Type B pancreatic cell (in vitro differentiated cells): Measurements from ENCODE around the gene CDK5RAP2. TPM values are rescaled to one million over a fixed set of nuclear protein-coding genes. Genes with fewer than 3 reads are reported as not detected.
"Not testable (repeated sequence)": the region's sequence is repeated elsewhere in the genome, so short reads cannot be mapped to it uniquely, and the experiment has no call there.

Experiments used
- DNase-seq: peaks from one replicate; pipeline ENCODE4 v3.0.0; 2021; ENCODE audit warnings: mixed read lengths; ENCODE audit not compliant: unreplicated experiment; ENCODE audit errors: extremely low spot score
- H3K27ac Mint-ChIP-seq: 2 replicates; pipeline ENCODE4 v1.8.0; 2021; ENCODE audit warnings: mild to moderate bottlenecking, mixed read lengths
- H3K27me3 Mint-ChIP-seq: 2 replicates; pipeline ENCODE4 v1.8.0; 2021; ENCODE audit warnings: mixed read lengths
- H3K36me3 Mint-ChIP-seq: 2 replicates; pipeline ENCODE4 v1.8.0; 2021; ENCODE audit warnings: mixed read lengths
- H3K4me1 Mint-ChIP-seq: one replicate; pipeline ENCODE4 v1.8.0; 2021; ENCODE audit warnings: mixed read lengths; ENCODE audit not compliant: unreplicated experiment
- H3K4me3 Mint-ChIP-seq: 2 replicates; pipeline ENCODE4 v1.8.0; 2021; ENCODE audit warnings: mild to moderate bottlenecking, mixed read lengths
- H3K9me3 Mint-ChIP-seq: 2 replicates; pipeline ENCODE4 v1.8.0; 2021; ENCODE audit warnings: mixed read lengths
- long read RNA-seq: library from polyadenylated mRNA; unstranded; transcript quantifications from one replicate; pipeline ENCODE4 v2.0.0, GENCODE V29; 2020
- total RNA-seq: library from RNA; stranded (reverse); gene quantifications from 2 replicates; pipeline ENCODE4 v1.2.1, GENCODE V29; 2021; ENCODE audit warnings: low replicate concordance
- TF ChIP-seq, protein P1 (sequence below): fragments of 200-600 bp; sonication (generic); conservative IDR thresholded peaks from 2 replicates; pipeline ENCODE4 v1.5.0; 2021; ENCODE audit warnings: antibody characterized with exemption, mild to moderate bottlenecking

CDK5RAP2 gene
- total RNA-seq = 44.8 and 69.2 TPM in 2 replicates
- long read RNA-seq, partial matches to known transcripts = 12 of 21 reads
- long read RNA-seq, other reads (novel, unspliced or antisense) = 6 of 21 reads

DNA sequence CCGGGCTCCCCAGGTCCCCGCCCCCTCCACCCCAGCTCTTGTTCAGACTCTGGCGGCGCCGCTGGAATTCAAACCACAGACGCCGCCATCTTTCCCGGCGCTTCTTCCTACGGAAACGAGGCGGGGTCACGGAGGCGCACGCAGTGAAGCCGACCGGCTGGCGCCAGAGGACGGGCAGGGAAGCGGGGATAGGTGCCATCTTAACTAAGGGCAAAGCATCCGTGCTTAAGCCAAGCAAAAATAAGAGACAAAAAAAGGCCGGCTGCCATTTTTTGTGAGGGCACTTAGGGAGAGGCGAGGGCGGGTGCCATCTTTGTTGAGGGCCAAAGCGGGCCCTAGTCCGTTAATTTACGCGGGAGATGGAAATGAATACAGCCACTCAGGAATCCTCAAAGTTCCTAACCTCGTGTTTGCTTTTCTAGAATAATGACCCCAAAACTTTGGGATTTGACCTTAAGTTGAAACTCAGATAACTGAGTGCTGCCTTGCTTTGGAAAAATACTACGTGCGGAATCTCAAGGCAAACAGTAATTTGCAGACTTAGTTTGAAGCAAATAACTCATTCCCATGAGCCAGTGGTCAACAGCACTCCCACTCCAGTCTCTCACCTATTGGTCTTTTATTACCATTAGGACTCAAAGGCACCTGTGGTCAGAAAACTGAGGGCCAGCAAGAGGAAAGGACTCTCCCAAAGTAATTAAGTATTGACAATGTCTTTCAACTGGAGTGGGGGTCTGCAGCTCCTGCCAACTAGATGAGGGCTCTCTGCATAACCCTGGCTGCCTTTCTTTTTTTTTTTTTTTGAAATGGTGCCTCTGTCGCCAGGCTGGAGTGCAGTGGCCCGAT is at the start of gene CDK5RAP2:
TSS of gene CDK5RAP2 (minus strand) at position 117 of the 846 bp plus-strand sequence. CDS start 189 bp downstream, outside the sequence.
- peak; percentile 93 for DNase-seq
- TF ChIP-seq, protein P1, sequence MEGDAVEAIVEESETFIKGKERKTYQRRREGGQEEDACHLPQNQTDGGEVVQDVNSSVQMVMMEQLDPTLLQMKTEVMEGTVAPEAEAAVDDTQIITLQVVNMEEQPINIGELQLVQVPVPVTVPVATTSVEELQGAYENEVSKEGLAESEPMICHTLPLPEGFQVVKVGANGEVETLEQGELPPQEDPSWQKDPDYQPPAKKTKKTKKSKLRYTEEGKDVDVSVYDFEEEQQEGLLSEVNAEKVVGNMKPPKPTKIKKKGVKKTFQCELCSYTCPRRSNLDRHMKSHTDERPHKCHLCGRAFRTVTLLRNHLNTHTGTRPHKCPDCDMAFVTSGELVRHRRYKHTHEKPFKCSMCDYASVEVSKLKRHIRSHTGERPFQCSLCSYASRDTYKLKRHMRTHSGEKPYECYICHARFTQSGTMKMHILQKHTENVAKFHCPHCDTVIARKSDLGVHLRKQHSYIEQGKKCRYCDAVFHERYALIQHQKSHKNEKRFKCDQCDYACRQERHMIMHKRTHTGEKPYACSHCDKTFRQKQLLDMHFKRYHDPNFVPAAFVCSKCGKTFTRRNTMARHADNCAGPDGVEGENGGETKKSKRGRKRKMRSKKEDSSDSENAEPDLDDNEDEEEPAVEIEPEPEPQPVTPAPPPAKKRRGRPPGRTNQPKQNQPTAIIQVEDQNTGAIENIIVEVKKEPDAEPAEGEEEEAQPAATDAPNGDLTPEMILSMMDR = no peak
- peaks cover 25% of the 10 kb centered on the region for H3K4me1 Mint-ChIP-seq
- peak within 1 kb of the TSS; percentile 98 for H3K4me3 Mint-ChIP-seq
- H3K27ac Mint-ChIP-seq = peak within 1 kb of the TSS; percentile 93
- H3K9me3 Mint-ChIP-seq = no peaks in the 10 kb centered on the region
- no peaks in the 10 kb centered on the region for H3K27me3 Mint-ChIP-seq
- H3K36me3 Mint-ChIP-seq = peaks cover 8% of the 10 kb centered on the region

DNA sequence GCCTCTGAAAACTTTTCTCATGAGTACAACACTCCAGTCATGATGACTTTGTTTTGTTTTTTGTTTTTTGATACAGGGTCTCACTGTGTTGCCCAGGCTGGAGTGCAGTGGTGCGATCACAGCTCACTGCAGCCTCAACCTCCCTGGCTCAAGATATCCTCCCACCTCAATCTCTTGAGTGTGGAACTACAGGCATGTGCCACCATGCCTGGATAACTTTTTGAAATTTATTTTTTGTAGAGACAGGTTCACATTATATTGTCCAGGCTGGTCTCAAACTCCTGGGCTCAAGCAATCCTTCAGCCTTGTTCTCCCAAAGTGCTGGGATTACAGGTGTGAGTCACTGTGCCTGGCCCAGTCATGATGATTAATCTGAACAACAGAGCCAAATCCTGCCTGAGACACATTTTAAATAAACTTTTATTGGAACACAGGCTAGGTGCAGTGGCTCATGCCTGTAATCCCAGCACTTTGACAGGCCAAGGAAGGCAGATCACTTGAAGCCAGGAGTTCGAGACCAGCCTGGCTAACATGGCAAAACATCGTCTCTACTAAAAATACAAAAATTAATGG is 49.0 kb upstream of the CDK5RAP2 start:
- H3K9me3 Mint-ChIP-seq, DNase-seq: not testable (repeated sequence)

DNA sequence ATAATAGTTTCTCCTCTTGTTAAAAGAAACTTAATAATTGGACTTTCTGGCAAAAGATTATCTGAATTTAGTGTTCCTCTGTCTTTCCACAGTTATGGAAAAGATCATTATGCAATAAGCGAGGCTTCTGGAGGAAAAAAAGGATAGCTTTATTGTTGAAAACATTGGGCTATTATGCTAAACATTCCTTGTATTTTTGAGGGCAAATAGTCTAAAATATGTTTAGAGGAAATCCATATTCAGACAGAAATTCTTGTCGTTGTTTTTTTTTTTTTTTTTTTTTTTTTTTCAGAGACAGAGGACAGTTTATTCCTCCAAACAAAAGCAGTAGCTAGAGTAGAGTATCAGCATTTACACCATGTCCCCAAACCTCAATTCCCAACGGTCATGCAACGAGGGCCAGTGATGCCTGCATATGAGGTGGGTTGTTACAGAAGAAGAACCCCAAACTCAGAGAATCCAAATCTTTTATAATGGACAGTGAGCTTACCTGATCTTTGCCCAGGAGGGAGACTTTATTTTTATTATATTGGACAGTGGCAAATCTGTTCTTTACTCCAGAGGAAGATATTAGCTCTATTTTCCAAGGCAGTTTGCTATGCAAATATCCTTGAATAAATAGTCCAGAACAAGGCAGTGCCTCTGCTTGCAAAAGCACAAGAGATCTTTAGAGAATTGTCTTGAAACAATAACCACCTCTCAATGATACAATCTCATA is 48.4 kb upstream of the CDK5RAP2 start:
- TF ChIP-seq, protein P1 = no peak
- Mint-ChIP-seq H3K9me3 (no peaks in the 10 kb centered on the region), H3K4me1 (peaks cover 5% of the 10 kb centered on the region), H3K36me3 (peaks cover 5% of the 10 kb centered on the region), H3K27ac (no peak overlapping the region), H3K4me3 (no peak overlapping the region), H3K27me3 (no peaks in the 10 kb centered on the region)
- DNase-seq = no peak

More for the DNA sequence above, 49.0 kb upstream of the CDK5RAP2 start:
- not testable (repeated sequence) for H3K27ac Mint-ChIP-seq, H3K4me3 Mint-ChIP-seq, H3K27me3 Mint-ChIP-seq, H3K4me1 Mint-ChIP-seq, H3K36me3 Mint-ChIP-seq

DNA sequence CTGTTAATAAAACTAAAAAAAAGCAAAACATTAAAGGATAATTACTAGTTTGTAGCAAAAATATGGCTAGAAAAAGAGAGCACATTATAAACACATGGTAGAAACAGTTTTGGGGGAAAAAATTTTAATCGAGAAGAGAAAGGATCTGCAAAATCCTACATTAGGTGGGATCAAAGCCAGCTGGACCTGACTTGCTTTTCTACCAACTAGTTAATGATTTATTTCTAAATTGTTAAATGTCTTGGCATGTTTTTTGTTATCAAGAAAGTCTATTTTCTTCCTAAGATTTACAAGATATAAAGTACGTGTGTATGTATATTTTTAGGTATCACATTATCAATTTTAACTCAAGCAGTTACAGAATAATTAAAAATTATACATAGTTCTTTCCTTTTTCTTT is 47.1 kb upstream of the CDK5RAP2 start:
- Mint-ChIP-seq H3K27ac (no peak overlapping the region), H3K36me3 (no peaks in the 10 kb centered on the region), H3K9me3 (no peaks in the 10 kb centered on the region), H3K27me3 (no peaks in the 10 kb centered on the region), H3K4me1 (peaks cover 5% of the 10 kb centered on the region), H3K4me3 (no peak overlapping the region)
- DNase-seq = no peak
- TF ChIP-seq, protein P1 = no peak

DNA sequence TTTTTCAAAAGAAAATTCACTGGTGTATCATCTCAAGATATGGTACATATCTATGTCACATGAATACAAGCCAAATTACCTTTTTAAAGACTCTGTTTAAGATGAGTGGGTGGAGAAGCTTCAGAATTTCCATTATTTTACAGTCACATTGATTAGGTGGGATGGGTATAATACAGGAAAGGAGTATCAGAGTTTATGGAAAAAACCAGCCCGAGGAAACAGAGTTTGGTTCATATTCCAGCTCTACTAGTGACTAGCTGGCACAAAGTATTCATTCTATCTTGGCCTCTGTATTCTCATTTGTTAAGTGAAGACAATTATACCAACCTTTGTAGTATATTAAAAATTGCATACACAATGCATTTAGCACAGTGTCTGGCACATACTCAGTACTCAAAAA is 46.5 kb upstream of the CDK5RAP2 start:
- Mint-ChIP-seq H3K27me3 (no peaks in the 10 kb centered on the region), H3K36me3 (no peaks in the 10 kb centered on the region), H3K27ac (no peak overlapping the region), H3K4me3 (no peak overlapping the region), H3K4me1 (peaks cover 5% of the 10 kb centered on the region), H3K9me3 (no peaks in the 10 kb centered on the region)
- DNase-seq = no peak
- TF ChIP-seq, protein P1 = no peak
